HepG2 (cell line): ENCODE results near the gene CHST4. TPM values are rescaled to one million over a fixed set of nuclear protein-coding genes. Genes with fewer than 3 reads are reported as not detected.

Experiments used
- ATAC-seq: fragments of 200-7000 bp; cut with Tn5 transposase; 3 replicates; pipeline ENCODE4 v1.9.1; 2020; ENCODE audit warnings: mild to moderate bottlenecking, moderate library complexity
- BruUV-seq: library from RNA; stranded (reverse); fragments of 400-500 nt; replicated peaks from 2 replicates; lab custom pipeline; 2021; lab: Mats Ljungman, UMichigan
- CTCF ChIA-PET: fragments of 300-600 bp; formaldehyde crosslinking; extraction: SDS; loops from one replicate; lab custom pipeline; 2021; ENCODE audit warnings: low total read pairs, inconsistent platforms, low intra/inter-chr PET ratio; lab: Yijun Ruan, JAX
- POLR2A ChIA-PET: fragments of 350-600 bp; sonication (Branson Sonifier 250); formaldehyde crosslinking; loops from one replicate; lab custom pipeline; 2020; ENCODE audit warnings: antibody characterized with exemption, inconsistent platforms; lab: Yijun Ruan, JAX
- DNase-seq: peaks from one replicate; pipeline ENCODE4 v3.0.0-alpha.2; 2015; ENCODE audit warnings: low spot score
- FAIRE-seq: peaks from 3 replicates; lab custom pipeline; 2011; peaks lifted over from hg19 to GRCh38; lab: Jason Lieb, UNC
- H2AFZ ChIP-seq: one replicate; pipeline ENCODE4 v1.6.1; 2011; ENCODE audit warnings: low read length, inconsistent platforms
- H3K27ac ChIP-seq: fragments of 300-600 bp; 3 replicates; pipeline ENCODE4 v1.8.0; 2011; ENCODE audit warnings: mixed run types, mild to moderate bottlenecking, mixed read lengths, low read length, inconsistent platforms; ENCODE audit not compliant: insufficient read depth; ENCODE audit errors: extremely low read length
- H3K27me3 ChIP-seq, 2 experiments: fragments of 200-600 bp in 1 of 2; 2 replicates in 1 of 2; 3 replicates in 1 of 2; pipeline versions ENCODE4 v1.6.0 to v1.8.0; 2011; ENCODE audit warnings: low read length in 2 of 2, mild to moderate bottlenecking in 2 of 2, moderate library complexity in 2 of 2, inconsistent platforms in 1 of 2; ENCODE audit not compliant: insufficient read depth in 2 of 2, control insufficient read depth in 1 of 2
- H3K36me3 ChIP-seq, 2 experiments: fragments of 200-600 bp in 1 of 2; replicated peaks in 1 of 2; 2 replicates in 1 of 2; 3 replicates in 1 of 2; pipeline versions ENCODE4 v1.5.1 to v1.8.0; 2011; ENCODE audit warnings: low read length in 2 of 2, inconsistent platforms in 1 of 2; ENCODE audit not compliant: insufficient read depth in 2 of 2, control insufficient read depth in 1 of 2
- H3K4me1 ChIP-seq: 2 replicates; pipeline ENCODE4 v1.5.1; 2012; ENCODE audit warnings: low read length, inconsistent platforms; ENCODE audit not compliant: insufficient read depth
- H3K4me2 ChIP-seq: 2 replicates; pipeline ENCODE4 v1.6.0; 2011; ENCODE audit warnings: low read depth, low read length, inconsistent platforms
- H3K4me3 ChIP-seq, 3 experiments: fragments of 200-600 bp in 1 of 3; sonication (generic), shearing (Covaris generic) in 1 of 3; replicated peaks in 1 of 3; 2 replicates each; pipeline ENCODE4 v1.5.1; 2011 to 2016; ENCODE audit warnings: low read length in 3 of 3, inconsistent platforms in 2 of 3, low read depth in 2 of 3, mild to moderate bottlenecking in 2 of 3, control low read depth in 1 of 3, mixed read lengths in 1 of 3; ENCODE audit not compliant: insufficient read depth in 1 of 3
- H3K79me2 ChIP-seq: one replicate; pipeline ENCODE4 v1.6.1; 2011; ENCODE audit warnings: low read length, inconsistent platforms; ENCODE audit not compliant: insufficient read depth
- H3K9ac ChIP-seq: 2 replicates; pipeline ENCODE4 v1.6.0; 2011; ENCODE audit warnings: mild to moderate bottlenecking, low read depth, low read length, inconsistent platforms; ENCODE audit not compliant: insufficient read depth
- H3K9me3 ChIP-seq: 2 replicates; pipeline ENCODE4 v1.5.1; 2012; ENCODE audit warnings: mild to moderate bottlenecking, low read length
- H4K20me1 ChIP-seq: 2 replicates; pipeline ENCODE4 v1.6.0; 2011; ENCODE audit warnings: inconsistent platforms, mild to moderate bottlenecking, low read length, moderate library complexity; ENCODE audit not compliant: insufficient read depth
- CREB1 ChIP-seq, 2 experiments: fragments of 450-650 bp in 1 of 2; IDR thresholded peaks; 2 replicates each; pipeline ENCODE4 v1.6.1; 2016 to 2017; ENCODE audit warnings: control low read depth in 1 of 2, mild to moderate bottlenecking in 1 of 2, missing compliant biosample characterization in 1 of 2, missing genetic modification characterization in 1 of 2
- ZMYM3 ChIP-seq: sonication (generic); formaldehyde crosslinking; IDR thresholded peaks from 2 replicates; pipeline ENCODE4 v1.5.1; 2020; ENCODE audit warnings: mild to moderate bottlenecking, missing genetic modification reagents
- ZNF513 ChIP-seq: sonication (generic); formaldehyde crosslinking; conservative IDR thresholded peaks from 2 replicates; pipeline ENCODE4 v1.5.0; 2020; ENCODE audit warnings: missing genetic modification reagents
- WGBS: methylation state at CpG from one replicate; pipeline ENCODE4 v1.1.6; 2017; ENCODE audit warnings: low lambda C conversion rate; 5-methylcytosine and 5-hydroxymethylcytosine counted together
- in situ Hi-C: cut with HindIII; loops from 2 replicates; pipeline ENCODE4 v1.10.0; 2017; ENCODE audit warnings: low pct_unique_long_range_greater_than_20kb; ENCODE audit not compliant: extremely low pct_ligation_motif_present
- intact Hi-C: fragments of 100-400 bp; cut with micrococcal nuclease; formaldehyde crosslinking; loops from one replicate; pipeline ENCODE4 v1.10.0; 2022; ENCODE audit not compliant: unreplicated experiment
- polyA plus RNA-seq, 8 experiments: library from polyadenylated mRNA; depleted of rRNA in 3 of 8; stranded (reverse) in 7 of 8; unstranded in 1 of 8; fragments of >200 nt; fragmentation: Illumina TruSeq in 4 of 8; extraction: Trizol in 4 of 8; gene quantifications; 2 replicates each; pipeline versions ENCODE4 v1.2.1 to v1.2.3, GENCODE V29; 2011 to 2016; ENCODE audit warnings: low read depth in 4 of 8, missing spikeins in 1 of 8, mixed read lengths in 1 of 8; ENCODE audit not compliant: insufficient read depth in 1 of 8
- total RNA-seq, 5 experiments: library from RNA; depleted of rRNA; stranded (reverse); fragments of >200 nt; fragmentation: Illumina TruSeq; extraction: Trizol; gene quantifications; 2 replicates each; pipeline ENCODE4 v1.2.3, GENCODE V29; 2016; ENCODE audit warnings: low read depth in 1 of 5
- TF ChIP-seq, protein P1 (sequence below): sonication (generic); formaldehyde crosslinking; IDR thresholded peaks from 2 replicates; pipeline ENCODE4 v1.4.0; 2020; ENCODE audit warnings: low read depth, mild to moderate bottlenecking, missing genetic modification reagents
- TF ChIP-seq, protein P2 (sequence below): sonication (generic); formaldehyde crosslinking; IDR thresholded peaks from 2 replicates; pipeline ENCODE4 v1.4.0; 2020; ENCODE audit warnings: missing genetic modification reagents
- TF ChIP-seq, protein P3 (sequence below): sonication (generic); formaldehyde crosslinking; IDR thresholded peaks from 2 replicates; pipeline ENCODE4 v1.4.0; 2020; ENCODE audit warnings: mild to moderate bottlenecking, missing genetic modification reagents

Gene CHST4
- total and polyA plus RNA-seq, 2 of the 13 experiments (the other 11 are each of a cell fraction or from before 2014, with no cell fraction given): not detected

GRCh38 chr16:71480956-71481355, 45.3 kb upstream of the CHST4 start (continued):
- no peak for TF ChIP-seq ZNF513 (CRISPR knock-in tag)

DNA sequence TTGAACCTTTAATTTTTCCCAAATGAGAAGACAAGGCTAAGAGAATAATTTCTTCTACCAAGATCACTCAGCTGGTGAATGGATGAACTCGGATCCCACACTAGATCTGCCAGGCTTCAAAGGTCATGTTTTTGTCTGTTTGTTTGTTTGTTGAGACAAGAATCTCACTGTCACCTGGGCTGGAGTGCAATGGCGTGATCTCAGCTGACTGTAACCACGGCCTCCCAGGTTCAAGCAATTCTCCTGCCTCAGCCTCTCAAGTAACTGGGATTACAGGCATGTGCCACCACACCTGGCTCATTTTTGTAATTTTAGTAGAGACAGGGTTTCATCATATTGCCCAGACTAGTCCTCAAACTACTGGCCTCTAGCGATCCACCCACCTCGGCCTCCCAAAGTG, 43.7 kb upstream of the CHST4 start:
- no peak for DNase-seq
- Histone ChIP-seq H3K27me3 (no peaks in the 10 kb centered on the region; a peak in 1 of 5 replicates), H3K27ac (no peak overlapping the region), H3K79me2 (peaks cover 3% of the 10 kb centered on the region), H3K9me3 (no peaks in the 10 kb centered on the region), H3K4me1 (peaks cover 24% of the 10 kb centered on the region), H2AFZ (no peak overlapping the region), H3K4me2 (no peak overlapping the region; the same call in 1 of the 2 replicates), H3K4me3 (no peak overlapping the region), H4K20me1 (no peaks in the 10 kb centered on the region), H3K36me3 (peaks cover 6 to 13% of the 10 kb centered on the region in 2 experiments), H3K9ac (no peak overlapping the region)
- FAIRE-seq: no peak
- POLR2A ChIA-PET: interaction anchor here (1.7 kb wide), 1 partner anchor 21 kb away, joined by 9 read pairs; the partner anchor contains the start of gene ZNF23
- no peak for ATAC-seq
- in situ Hi-C loops (loop anchor here (10.0 kb wide), 1 partner anchor 122 kb away; no protein-coding TSS in a partner anchor), intact Hi-C loops (no loop called here)
- BruUV-seq: no TSS peak
- CTCF ChIA-PET: no interaction called here
- 71% methylated on average over 5 of the region's 5 CpGs for WGBS
- TF ChIP-seq ZMYM3 (CRISPR knock-in tag) (0 out of 2 replicates have a peak, but pooled peaks have one; percentile 18), CREB1 (IDR thresholded peaks at IDR 0.05) (no peak), CREB1 (CRISPR knock-in tag; IDR thresholded peaks at IDR 0.05) (0 out of 2 replicates have a peak, but pooled peaks have one; percentile 28)
- TF ChIP-seq, protein P1, sequence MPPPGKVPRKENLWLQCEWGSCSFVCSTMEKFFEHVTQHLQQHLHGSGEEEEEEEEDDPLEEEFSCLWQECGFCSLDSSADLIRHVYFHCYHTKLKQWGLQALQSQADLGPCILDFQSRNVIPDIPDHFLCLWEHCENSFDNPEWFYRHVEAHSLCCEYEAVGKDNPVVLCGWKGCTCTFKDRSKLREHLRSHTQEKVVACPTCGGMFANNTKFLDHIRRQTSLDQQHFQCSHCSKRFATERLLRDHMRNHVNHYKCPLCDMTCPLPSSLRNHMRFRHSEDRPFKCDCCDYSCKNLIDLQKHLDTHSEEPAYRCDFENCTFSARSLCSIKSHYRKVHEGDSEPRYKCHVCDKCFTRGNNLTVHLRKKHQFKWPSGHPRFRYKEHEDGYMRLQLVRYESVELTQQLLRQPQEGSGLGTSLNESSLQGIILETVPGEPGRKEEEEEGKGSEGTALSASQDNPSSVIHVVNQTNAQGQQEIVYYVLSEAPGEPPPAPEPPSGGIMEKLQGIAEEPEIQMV (CRISPR knock-in tag): no peak
- TF ChIP-seq, protein P2, sequence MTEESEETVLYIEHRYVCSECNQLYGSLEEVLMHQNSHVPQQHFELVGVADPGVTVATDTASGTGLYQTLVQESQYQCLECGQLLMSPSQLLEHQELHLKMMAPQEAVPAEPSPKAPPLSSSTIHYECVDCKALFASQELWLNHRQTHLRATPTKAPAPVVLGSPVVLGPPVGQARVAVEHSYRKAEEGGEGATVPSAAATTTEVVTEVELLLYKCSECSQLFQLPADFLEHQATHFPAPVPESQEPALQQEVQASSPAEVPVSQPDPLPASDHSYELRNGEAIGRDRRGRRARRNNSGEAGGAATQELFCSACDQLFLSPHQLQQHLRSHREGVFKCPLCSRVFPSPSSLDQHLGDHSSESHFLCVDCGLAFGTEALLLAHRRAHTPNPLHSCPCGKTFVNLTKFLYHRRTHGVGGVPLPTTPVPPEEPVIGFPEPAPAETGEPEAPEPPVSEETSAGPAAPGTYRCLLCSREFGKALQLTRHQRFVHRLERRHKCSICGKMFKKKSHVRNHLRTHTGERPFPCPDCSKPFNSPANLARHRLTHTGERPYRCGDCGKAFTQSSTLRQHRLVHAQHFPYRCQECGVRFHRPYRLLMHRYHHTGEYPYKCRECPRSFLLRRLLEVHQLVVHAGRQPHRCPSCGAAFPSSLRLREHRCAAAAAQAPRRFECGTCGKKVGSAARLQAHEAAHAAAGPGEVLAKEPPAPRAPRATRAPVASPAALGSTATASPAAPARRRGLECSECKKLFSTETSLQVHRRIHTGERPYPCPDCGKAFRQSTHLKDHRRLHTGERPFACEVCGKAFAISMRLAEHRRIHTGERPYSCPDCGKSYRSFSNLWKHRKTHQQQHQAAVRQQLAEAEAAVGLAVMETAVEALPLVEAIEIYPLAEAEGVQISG: 0 out of 2 replicates have a peak, but pooled peaks have one; percentile 30
- TF ChIP-seq, protein P3, sequence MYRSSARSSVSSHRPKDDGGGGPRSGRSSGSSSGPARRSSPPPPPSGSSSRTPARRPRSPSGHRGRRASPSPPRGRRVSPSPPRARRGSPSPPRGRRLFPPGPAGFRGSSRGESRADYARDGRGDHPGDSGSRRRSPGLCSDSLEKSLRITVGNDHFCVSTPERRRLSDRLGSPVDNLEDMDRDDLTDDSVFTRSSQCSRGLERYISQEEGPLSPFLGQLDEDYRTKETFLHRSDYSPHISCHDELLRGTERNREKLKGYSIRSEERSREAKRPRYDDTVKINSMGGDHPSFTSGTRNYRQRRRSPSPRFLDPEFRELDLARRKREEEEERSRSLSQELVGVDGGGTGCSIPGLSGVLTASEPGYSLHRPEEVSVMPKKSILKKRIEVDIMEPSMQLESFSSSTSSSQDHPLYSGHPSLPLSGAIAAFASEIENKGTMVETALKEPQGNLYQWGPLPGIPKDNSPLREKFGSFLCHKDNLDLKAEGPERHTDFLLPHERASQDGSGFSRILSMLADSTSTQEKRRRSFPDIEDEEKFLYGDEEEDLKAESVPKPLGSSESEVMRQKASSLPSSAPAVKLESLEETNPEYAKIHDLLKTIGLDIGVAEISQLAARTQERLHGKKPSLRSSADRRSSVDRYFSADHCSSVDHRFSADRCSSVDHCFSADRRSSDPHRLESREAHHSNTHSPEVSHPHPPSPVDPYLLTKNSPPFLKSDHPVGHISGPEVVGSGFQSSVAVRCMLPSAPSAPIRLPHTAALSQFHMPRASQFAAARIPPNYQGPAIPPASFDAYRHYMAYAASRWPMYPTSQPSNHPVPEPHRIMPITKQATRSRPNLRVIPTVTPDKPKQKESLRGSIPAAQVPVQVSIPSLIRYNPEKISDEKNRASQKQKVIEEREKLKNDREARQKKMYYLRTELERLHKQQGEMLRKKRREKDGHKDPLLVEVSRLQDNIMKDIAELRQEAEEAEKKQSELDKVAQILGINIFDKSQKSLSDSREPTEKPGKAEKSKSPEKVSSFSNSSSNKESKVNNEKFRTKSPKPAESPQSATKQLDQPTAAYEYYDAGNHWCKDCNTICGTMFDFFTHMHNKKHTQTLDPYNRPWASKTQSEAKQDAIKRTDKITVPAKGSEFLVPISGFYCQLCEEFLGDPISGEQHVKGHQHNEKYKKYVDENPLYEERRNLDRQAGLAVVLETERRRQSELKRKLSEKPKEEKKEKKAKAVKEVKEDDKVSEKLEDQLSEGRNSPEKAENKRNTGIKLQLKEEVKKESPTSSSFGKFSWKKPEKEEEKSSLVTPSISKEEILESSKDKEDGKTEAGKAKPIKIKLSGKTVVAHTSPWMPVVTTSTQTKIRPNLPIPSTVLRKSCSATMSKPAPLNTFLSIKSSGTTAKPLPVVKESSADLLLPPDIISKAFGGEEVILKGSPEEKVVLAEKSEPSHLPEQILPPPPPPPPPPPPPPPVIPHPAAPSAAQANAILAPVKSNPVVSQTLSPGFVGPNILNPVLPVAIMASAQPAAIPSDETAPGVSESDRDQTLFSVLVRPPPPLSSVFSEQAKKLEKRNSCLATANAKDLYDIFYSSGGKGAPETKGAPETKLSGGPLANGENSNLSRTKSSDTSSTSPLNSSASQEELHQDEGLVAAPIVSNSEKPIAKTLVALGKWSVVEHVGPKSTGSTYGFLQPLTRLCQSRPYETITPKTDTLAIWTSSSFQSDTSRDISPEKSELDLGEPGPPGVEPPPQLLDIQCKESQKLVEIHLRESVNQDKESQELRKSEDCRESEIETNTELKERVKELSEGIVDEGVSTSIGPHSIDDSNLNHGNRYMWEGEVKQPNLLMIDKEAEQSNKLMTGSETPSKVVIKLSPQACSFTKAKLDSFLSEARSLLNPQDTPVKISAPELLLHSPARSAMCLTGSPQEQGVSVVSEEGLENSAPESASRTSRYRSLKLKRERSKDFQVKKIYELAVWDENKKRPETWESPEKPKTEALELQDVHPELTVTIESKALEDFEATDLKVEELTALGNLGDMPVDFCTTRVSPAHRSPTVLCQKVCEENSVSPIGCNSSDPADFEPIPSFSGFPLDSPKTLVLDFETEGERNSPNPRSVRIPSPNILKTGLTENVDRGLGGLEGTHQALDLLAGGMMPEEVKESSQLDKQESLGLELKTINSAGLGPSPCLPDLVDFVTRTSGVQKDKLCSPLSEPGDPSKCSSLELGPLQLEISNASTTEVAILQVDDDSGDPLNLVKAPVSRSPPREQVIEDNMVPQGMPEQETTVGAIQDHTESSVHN (CRISPR knock-in tag): no peak
